Stimulated activated CD4-positive, alpha-beta T cell treated with anti-CD3 and anti-CD28 coated beads, Interleukin-1b, Interleukin-23, amount 100 ng/mL, for 4 hours (primary cell): ENCODE results near the gene UBAP1.
"Not testable (repeated sequence)": the region's sequence is repeated elsewhere in the genome, so short reads cannot be mapped to it uniquely, and the experiment has no call there.

Source experiments
- DNase-seq, 2 donors: peaks; one replicate each; pipeline ENCODE4 v3.0.0-alpha.2; 2020; ENCODE audit warnings: low read depth in 2 of 2

The UBAP1 gene

DNA sequence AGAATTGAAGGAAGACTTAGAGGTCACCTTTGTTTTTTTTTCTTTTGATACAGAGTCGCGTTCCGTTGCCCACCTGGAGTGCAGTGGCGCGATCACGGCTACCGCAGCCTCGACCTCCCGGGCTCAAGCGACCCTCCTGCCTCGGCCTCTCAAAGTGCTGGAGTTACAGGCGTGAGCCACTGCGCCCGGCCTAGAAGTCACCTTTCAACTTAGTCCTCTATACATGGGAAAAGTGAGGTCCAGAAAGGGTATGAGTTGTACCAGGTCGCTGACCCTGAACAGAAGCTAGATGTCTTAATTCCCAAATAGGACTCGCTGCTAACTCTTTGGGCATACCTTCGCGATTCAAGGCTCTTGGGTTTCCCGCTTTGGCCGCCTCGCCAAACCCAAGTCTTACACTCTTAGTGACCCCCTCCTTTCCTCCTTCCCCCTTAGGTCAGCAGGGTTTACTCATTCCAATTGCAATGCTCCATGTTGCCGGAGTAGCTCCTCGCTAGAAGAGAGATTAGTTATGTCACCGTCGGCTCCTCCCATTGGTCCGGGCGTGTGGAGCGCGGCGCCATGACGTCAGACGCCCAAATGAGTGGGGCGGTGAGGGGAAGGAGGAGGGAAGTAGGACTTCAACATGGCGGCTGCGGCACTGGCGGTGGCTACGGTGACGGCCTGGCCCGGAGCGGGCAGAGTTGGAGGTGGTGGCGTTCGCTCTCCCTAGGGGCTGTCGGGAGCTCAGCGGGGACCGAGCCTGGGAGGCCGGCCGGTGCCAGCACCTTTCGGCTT lies at the start of gene UBAP1:
TSS of gene UBAP1 (plus strand) at position 608 of the 777 bp plus-strand sequence. CDS start 41,872 bp downstream, outside the sequence.
- DNase-seq: peak; percentile 86 to 89

- DNase-seq: no peak
Measured at GRCh38 chr9:34131571-34131970, 47.3 kb upstream of the UBAP1 start.

DNA sequence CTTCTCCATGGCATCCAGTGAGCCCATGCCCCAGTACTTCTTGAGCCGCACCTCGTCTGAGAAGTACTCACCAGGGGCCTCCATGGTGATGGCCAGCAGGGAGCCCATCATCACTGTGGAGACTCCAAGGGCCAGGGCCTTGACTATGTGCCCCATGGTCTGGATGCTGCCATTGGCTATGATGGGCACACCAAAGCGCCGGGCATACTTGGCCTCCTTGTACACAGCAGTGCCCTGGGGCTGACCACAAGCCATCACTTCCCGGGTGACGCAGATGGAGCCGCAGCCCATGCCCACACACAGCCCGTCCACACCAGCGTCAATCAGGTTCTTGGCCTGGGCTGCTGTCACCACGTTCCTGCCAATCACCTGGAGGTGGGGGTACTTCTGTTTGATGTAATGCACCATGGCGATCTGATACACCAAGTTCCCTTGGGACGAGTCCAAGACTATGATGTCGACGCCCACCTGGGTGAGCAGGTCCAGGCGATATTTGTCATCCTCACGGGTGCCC lies 45.4 kb upstream of the UBAP1 start:
- no peak for DNase-seq

DNA sequence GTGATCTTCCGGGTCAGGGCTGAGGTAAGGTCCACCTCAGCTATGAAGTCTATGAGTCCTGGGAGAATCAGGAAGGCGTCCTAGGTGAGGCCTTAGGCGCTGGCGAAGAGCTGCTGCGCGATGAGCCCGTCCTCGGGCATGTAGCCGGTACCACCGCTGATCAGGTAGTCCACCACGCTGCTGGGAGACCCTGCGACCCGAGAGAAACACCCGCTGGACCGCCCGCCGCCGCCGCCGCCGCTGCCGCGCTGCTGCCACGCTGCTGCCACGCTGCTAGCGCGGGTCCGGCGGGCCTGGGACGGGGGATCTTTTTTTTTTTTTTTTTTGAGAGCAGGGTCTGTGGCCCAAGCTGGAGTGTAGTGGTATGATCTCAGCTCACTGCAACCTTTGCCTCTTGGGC lies 44.3 kb upstream of the UBAP1 start:
- DNase-seq: no peak

- not testable (repeated sequence) for DNase-seq
Measured at GRCh38 chr9:34138644-34139043, 40.2 kb upstream of the UBAP1 start.

DNA sequence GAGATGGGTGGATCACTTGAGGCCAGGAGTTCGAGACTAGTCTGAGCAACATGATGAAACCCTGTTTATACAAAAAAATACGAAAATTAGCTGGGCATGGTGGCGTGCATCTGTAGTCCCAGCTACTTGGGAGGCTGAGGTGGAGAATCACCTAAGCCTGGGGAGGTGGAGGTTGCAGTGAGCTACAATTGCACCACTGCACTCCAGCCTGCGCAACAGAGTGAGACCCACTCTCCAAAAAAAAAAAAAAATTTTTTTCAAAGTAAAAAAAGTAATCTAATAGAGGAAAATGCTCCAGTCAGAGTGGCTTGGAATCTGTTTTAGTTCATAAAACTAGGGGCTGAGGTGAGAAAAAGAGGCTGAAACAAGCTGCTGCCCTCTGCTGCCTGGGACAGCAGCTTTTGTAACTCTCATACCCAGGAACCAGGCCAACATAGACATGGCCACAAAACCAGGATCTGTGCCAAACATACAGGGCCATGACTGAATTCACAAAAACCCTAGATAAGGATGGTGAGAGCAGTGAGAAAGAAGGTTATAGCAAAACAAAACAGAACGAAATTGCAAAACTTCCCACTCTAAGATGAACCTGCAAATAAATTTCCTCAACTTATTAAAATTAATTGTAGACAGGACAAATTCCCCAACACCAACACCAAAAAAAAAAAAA lies 39.2 kb upstream of the UBAP1 start:
- DNase-seq: no peak

GRCh38 chr9:34140853-34141252 lies 38.0 kb upstream of the UBAP1 start:
- no peak for DNase-seq

DNA sequence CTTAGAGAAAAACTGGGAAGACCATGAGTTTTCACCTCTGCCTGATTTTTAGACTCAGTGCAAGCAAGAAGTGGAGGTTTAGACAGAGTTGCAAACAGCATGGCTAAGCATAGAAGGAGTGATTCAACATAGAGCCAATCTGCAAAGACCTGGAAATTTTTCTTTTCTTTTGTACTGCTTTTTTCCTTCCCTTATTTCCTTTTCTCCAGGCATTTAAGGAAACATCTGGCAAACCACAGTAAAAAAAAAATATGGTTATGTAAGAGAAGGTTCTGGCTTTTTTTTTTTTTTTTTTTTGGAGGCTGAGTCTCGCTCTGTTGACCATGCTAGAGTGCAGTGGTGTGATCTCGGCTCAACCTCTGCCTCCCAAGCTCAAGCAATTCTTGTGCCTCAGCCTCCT lies 35.7 kb upstream of the UBAP1 start:
- no peak for DNase-seq

DNA sequence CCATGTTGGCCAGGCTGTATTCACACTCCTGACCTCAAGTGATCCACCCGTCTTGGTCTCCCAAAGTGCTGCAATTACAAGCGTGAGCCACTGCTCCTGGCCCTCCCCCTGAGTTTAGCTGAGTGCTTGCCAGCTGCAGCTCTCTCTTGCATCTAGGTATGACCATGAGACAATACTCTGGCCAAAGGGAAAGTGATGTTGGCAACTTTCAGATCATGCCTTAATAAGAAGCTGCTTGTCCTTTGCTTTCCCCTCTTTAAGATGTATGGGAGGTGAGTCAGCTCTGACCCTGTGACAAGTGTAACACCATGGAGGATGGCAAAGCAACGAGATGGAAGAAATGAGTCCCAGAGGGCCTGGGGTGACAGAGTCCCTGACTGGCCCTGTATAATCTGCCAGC lies 33.7 kb upstream of the UBAP1 start:
- no peak for DNase-seq

DNA sequence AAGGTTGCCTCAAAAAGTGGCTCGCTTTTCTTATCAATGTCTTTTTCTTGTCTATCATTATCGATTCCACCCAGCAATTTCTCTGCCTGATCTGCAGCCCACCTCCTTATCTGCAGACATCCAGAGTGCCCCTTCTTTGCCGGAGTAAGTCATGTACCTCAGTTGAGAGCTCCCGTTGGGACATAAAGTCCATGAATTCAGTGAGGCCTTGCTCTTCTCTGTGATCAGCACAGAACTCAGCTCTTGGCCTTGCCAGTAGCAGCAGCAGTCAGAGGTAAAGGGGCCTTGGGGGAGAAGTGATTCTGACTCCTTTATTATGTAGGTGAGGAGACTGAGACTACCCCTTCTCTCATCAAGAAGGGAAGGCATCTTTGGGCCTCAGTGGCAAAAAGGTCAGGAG lies 27.4 kb upstream of the UBAP1 start:
- DNase-seq: no peak

GRCh38 chr9:34154057-34154456 lies 24.8 kb upstream of the UBAP1 start:
- no peak for DNase-seq

- no peak for DNase-seq
Measured at GRCh38 chr9:34157318-34157717, 21.5 kb upstream of the UBAP1 start.

DNA sequence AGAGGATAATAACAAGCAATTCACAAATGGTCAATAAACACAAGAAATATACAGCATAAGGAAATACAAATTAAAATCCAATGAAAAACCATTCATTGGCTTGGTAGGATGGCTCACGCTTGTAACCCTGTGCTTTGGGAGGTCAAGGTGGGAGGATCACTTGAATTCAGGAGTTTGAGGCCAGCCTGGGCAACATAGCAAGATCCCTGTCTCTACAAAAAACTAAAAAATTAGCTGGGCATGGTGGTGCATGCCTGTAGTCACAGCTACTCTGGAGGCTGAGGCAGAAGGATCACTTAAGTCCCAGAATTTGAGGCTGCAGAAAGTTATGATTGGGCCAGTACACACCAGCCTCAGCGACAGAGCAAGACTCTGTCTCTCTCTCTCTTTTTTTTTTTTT lies 20.9 kb upstream of the UBAP1 start:
- DNase-seq: no peak

DNA sequence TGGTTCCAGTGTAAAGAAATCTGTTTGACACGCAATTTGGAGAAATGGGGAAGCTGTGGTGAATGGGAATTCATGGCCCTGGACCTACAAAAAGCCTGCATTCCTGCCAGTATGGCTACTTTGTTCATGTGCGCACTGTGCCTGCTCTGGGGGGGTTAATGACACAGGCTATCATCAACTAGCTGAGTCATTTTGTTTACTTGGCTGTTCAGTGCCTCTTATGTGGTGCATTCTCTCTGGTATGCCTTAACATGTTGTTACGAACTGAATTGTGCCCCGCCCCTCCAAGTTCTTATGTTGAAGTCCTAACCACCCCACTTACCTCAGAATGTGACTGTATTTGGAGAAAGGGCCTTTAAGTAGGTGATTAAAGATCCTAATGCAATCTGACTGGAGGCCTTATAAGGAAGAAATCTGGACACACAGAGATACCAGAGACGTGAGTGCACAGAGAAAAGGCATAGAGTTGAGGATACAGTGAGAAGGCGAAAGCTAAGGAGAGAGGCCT lies 20.4 kb upstream of the UBAP1 start:
- no peak for DNase-seq

- no peak for DNase-seq
Measured at GRCh38 chr9:34163434-34163833, 15.4 kb upstream of the UBAP1 start.

DNA sequence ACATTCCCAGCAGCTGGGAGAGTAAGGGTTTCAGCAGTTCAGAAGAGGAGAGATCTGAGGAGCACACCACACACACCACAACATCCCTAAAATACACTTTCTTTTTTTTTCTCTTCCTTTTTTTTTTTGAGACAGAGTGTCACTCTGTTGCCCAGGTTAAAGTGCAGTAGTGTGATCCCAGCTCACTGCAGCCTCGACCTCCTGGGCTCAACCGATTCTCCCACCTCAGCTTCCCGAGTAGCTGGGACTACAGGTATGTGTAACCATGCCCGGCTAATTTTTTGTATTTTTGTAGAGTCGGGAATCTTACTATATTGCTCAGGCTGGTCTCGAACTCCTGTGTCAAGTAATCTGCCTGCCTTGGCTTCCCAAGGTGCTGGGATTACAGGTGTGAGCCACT lies 9.7 kb upstream of the UBAP1 start:
- no peak for DNase-seq

DNA sequence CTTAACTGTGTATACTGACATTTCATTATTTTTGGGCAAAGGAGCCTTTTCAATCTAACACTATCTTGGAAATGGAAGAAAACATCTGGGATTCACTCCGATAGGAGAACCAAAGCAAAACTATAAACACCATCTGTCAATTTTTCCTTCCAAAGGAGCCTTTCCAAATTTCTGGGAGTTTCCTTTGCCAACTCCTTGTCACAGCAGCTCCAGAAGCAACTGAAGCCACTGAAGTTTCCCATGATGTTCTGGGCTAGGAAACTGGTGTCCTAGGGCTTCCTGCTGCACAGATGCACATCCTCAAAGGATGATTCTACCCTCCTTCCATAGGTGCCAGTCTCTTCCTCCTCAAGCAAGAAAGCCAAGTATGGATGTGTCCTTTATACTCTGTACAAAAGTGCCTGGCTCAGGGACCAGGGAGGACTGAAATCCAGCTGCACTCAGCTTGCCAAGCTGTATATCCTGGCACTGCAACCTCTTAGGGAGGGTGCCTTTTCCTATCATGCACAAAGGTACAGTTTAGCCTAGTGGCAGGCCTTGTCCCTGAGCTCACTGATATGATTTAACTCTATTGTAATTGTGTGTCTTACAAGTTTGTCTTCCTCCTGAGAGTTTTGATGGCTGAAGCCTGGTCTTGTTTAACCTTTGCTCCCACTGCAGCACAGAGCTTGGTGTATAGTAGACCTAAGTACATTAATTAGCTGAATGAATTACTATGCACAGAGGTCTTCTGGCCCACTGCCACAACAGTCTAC lies 8.4 kb upstream of the UBAP1 start:
- DNase-seq: no peak

DNA sequence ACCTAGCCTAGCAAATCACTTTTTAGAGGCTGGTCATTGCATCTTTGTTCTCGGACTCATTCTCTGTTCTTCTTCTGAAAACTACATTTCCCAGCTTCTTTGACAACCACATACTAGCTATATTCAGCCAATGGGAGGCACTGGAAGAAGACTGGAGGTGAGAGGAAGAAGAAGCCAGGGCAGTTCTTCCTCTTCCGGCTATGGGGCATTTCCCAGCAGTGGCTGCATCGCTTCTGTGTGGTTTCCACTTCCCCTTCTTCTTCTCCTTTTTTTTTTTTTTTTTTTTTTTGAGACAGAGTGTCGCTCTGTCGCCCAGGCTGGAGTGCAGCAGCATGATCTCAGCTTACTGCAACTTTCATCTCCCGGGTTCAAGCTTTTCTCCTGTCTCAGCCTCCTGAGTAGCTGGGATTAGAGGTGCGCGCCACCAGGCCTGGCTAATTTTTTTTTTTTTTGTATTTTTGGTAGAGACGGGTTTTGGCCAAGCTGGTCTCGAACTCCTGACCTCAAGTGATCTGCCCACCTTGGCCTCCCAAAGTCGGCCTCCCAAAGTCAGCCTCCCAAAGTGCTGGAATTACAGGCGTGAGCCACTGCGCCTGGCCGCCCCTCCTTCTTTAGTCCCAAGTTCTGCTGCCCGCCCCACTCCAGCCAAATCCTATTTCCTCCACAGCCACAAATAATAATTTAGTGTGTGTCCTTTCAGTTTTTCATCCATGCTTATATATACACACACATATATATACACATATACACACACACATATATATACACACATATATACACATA lies 6.9 kb upstream of the UBAP1 start:
- DNase-seq: no peak

DNA sequence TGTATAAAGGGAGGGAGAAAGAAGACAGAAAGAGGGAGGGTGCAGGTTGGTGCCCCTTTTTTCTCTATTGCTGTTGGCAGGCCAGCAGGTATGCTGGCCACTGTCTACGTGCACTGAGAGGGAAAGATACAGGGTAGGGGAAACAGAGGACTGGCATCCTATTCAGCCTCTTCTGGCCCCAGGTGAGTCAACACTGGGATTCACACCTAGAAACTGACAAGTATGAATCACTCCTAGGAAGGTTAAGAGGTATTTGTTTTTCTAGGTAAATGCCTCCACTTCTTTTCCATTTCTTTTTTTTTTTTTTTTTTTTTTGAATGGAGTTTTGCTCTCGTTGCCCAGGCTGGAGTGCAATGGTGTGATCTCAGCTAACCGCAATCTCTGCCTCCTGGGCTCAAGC lies 2.8 kb upstream of the UBAP1 start:
- DNase-seq: no peak

- no peak for DNase-seq
Measured at GRCh38 chr9:34177593-34178435, 1.0 kb upstream of the UBAP1 start.
